Upper lobe of left lung (tissue), 6 donors: ENCODE data around the gene CNTNAP2. TPM values are rescaled to one million over a fixed set of nuclear protein-coding genes. Genes with fewer than 3 reads are reported as not detected.

ENCODE experiments used
- ATAC-seq, 2 donors: fragments of 200-7000 bp; cut with Tn5 transposase; one replicate each; pipeline ENCODE4 v1.9.1; 2022; ENCODE audit warnings: mild to moderate bottlenecking in 2 of 2, moderate library complexity in 2 of 2; ENCODE audit not compliant: low FRiP score in 2 of 2
- DNase-seq, 2 donors: peaks; one replicate each; pipeline ENCODE4 v3.0.0-alpha.2; 2019 to 2020
- H3K27ac ChIP-seq, 4 donors: fragments of 200-600 bp; sonication (generic); one replicate each; pipeline ENCODE4 v1.5.1; 2016 to 2019
- H3K27me3 ChIP-seq, 4 donors: fragments of 200-600 bp; sonication (generic); one replicate each; pipeline ENCODE4 v1.5.1; 2017 to 2019
- H3K36me3 ChIP-seq, 4 donors: fragments of 200-600 bp; sonication (generic); one replicate each; pipeline ENCODE4 v1.5.1; 2016 to 2019
- H3K4me1 ChIP-seq, 4 donors: fragments of 200-600 bp; sonication (generic); one replicate each; pipeline ENCODE4 v1.5.1; 2018 to 2019
- H3K4me3 ChIP-seq, 4 donors: fragments of 200-600 bp; sonication (generic); one replicate each; pipeline ENCODE4 v1.5.1; 2017 to 2019; ENCODE audit warnings: mild to moderate bottlenecking in 2 of 4, moderate library complexity in 1 of 4
- H3K9me3 ChIP-seq, 4 donors: fragments of 200-600 bp; sonication (generic); one replicate each; pipeline ENCODE4 v1.5.1; 2018 to 2019
- EP300 ChIP-seq, 4 donors: sonication (generic); formaldehyde crosslinking; IDR thresholded peaks; one replicate each; pipeline ENCODE4 v1.5.1; 2017; ENCODE audit warnings: antibody characterized with exemption in 4 of 4, control low read depth in 2 of 4
- POLR2A ChIP-seq, 4 donors: fragments of 450-650 bp; IDR thresholded peaks; one replicate each; pipeline ENCODE4 v1.5.1; 2016 to 2017; ENCODE audit warnings: antibody characterized with exemption in 4 of 4, mild to moderate bottlenecking in 2 of 4
- POLR2AphosphoS5 ChIP-seq, 2 donors: sonication (generic); formaldehyde crosslinking; IDR thresholded peaks; one replicate each; pipeline ENCODE4 v1.5.1; 2017; ENCODE audit warnings: antibody characterized with exemption in 2 of 2
- WGBS, 2 donors: methylation state at CpG; one replicate each; pipeline ENCODE4 v1.1.5; 2017 to 2018; 5-methylcytosine and 5-hydroxymethylcytosine counted together
- total RNA-seq, 6 donors: library from RNA; depleted of rRNA in 4 of 6; stranded (reverse); fragments of >200 nt in 4 of 6; gene quantifications; one replicate each; pipeline versions ENCODE4 v1.1.0 to v1.2.1, GENCODE V29; 2016 to 2021
- TF ChIP-seq, protein P1 (sequence below), 6 experiments: fragments of 450-650 bp in 4 of 6; fragments of 200-600 bp in 2 of 6; sonication (generic) in 2 of 6; IDR thresholded peaks; one replicate each; pipeline ENCODE4 v1.5.1; 2016 to 2019; ENCODE audit warnings: antibody characterized with exemption in 6 of 6
- donor health status: DM: no; HTN: no; CAD: no; lungs with moderate emphysema.
- donor health status: DM: no; HTN: yes; CAD: no; lungs with severe emphysema.

CNTNAP2 gene
- total RNA-seq, 6 donors from 2014 or later = 0.06 to 1.0 (median 0.37) TPM

DNA sequence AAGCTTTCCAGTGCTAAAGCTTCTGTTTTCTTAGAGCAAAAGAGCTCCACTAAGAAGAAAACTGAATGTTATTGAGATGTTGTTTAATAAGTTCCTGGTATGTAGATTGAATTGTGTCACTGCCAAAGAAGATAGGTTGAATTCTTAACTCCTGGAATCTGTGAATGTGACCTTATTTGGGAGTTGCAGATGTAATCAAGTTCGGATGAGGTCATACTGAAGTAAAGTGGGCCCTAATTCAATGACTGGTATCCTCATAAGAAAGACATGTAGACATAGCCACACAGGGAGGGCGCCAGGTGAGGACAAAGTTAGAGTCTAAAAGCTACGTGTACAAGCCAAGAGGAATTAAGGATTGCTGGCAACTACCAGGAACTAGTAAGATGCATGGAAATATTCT, 1741.8 kb downstream of the CNTNAP2 start:
- no peak for ATAC-seq
- Histone ChIP-seq H3K27ac (no peak overlapping the region), H3K4me3 (no peak overlapping the region), H3K27me3 (no peaks in the 10 kb centered on the region), H3K4me1 (no peaks in the 10 kb centered on the region), H3K9me3 (no peaks in the 10 kb centered on the region), H3K36me3 (no peaks in the 10 kb centered on the region)
- TF ChIP-seq POLR2AphosphoS5 (IDR thresholded peaks at IDR 0.05) = no peak
- WGBS, 2 donors = 71 to 82% methylated on average over 3 of the region's 3 CpGs
- DNase-seq = no peak

DNA sequence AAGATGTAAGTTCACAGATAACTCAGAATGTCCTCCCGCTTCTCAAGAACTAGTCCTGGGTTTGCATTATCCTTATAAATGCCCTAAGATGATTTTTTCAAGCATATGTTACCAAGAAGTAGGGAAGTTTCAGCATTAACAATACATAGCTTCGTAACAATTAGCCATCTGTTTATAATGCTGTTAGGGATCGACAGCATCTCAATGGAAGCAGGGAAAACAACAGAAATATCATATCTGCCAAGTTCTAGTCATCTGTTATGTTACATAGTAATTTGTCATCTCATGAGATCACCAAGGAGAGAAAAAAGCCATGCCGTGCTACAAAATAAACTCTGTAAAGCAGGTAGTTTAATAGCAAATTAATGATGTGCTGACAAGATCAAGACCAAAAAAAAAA, 1742.4 kb downstream of the CNTNAP2 start:
- Histone ChIP-seq H3K4me3 (no peak overlapping the region), H3K27me3 (no peaks in the 10 kb centered on the region), H3K4me1 (no peaks in the 10 kb centered on the region), H3K27ac (no peak overlapping the region), H3K36me3 (no peaks in the 10 kb centered on the region), H3K9me3 (no peaks in the 10 kb centered on the region)
- TF ChIP-seq, protein P1, sequence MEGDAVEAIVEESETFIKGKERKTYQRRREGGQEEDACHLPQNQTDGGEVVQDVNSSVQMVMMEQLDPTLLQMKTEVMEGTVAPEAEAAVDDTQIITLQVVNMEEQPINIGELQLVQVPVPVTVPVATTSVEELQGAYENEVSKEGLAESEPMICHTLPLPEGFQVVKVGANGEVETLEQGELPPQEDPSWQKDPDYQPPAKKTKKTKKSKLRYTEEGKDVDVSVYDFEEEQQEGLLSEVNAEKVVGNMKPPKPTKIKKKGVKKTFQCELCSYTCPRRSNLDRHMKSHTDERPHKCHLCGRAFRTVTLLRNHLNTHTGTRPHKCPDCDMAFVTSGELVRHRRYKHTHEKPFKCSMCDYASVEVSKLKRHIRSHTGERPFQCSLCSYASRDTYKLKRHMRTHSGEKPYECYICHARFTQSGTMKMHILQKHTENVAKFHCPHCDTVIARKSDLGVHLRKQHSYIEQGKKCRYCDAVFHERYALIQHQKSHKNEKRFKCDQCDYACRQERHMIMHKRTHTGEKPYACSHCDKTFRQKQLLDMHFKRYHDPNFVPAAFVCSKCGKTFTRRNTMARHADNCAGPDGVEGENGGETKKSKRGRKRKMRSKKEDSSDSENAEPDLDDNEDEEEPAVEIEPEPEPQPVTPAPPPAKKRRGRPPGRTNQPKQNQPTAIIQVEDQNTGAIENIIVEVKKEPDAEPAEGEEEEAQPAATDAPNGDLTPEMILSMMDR (IDR thresholded peaks at IDR 0.05) = no peak
- TF ChIP-seq POLR2A (IDR thresholded peaks at IDR 0.05) = no peak
- no peak for TF ChIP-seq EP300 (IDR thresholded peaks at IDR 0.05)
- no peak for TF ChIP-seq POLR2AphosphoS5 (IDR thresholded peaks at IDR 0.05)
- WGBS, 2 donors = 75 to 77% methylated on average over 4 of the region's 4 CpGs
- ATAC-seq (no peak), DNase-seq (no peak)

DNA sequence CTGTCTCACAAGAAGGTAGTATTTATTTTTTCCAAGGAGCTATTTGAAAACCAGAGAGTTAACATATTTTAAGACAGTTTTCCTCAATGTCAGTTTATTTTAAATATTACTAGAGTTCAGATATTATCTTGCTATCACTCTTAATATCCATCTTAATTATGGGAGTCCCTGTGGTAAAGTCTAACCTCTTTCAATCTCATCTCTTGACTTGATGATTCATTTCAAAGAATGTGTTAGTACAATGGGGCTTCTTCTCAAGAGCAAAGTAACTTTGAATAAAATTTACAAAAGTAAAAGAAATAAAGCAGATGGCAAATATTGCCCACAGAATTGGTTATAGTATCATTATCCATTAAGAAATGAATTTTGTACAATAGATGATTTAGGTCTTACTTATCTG, 1742.9 kb downstream of the CNTNAP2 start:
- DNase-seq (no peak), ATAC-seq (no peak)
- H3K4me3 ChIP-seq = no peak overlapping the region
- no peaks in the 10 kb centered on the region for H3K27me3 ChIP-seq
- H3K36me3 ChIP-seq = no peaks in the 10 kb centered on the region
- H3K9me3 ChIP-seq = no peaks in the 10 kb centered on the region
- H3K27ac ChIP-seq = no peak overlapping the region
- H3K4me1 ChIP-seq = no peaks in the 10 kb centered on the region
- TF ChIP-seq, protein P1 (IDR thresholded peaks at IDR 0.05) = no peak
- no peak for TF ChIP-seq POLR2A (IDR thresholded peaks at IDR 0.05)
- TF ChIP-seq EP300 (IDR thresholded peaks at IDR 0.05) = no peak
- TF ChIP-seq POLR2AphosphoS5 (IDR thresholded peaks at IDR 0.05) = no peak

DNA sequence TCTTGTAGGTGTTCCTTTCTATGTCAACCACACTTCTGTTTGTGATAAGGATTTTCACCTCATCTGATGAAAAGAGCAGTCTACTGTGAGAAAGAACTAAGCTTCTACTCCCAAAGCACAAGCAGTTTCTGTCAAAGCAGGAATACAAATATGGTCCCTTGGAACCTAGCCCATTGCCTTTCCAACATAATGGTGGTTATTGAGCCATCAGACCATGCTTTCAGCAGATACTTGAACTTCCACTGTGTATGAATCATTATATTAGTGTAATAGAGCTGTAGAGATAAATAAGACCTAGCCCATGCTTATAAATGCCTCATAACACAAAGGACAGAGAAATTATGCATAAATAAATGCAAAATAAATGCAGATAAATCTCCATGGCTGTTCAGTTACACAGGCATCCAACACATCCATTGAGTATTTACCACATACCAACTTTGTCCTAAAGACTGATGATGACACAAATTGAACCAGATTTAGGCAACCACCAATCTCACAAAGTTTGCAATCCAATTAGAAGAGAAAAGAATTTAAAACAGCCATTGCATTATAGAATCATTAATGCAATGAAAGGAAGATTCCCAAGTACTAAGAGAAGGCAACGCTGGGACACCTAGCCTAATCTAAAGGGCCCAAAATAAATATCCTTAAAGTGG, 1744.6 kb downstream of the CNTNAP2 start:
- no peak overlapping the region for H3K4me3 ChIP-seq
- DNase-seq (no peak), ATAC-seq (no peak)
- H3K4me1 ChIP-seq = no peaks in the 10 kb centered on the region
- no peaks in the 10 kb centered on the region for H3K36me3 ChIP-seq
- no peak overlapping the region for H3K27ac ChIP-seq
- no peaks in the 10 kb centered on the region for H3K9me3 ChIP-seq
- H3K27me3 ChIP-seq = no peaks in the 10 kb centered on the region
- TF ChIP-seq POLR2AphosphoS5 (IDR thresholded peaks at IDR 0.05) (no peak), EP300 (IDR thresholded peaks at IDR 0.05) (no peak), POLR2A (IDR thresholded peaks at IDR 0.05) (no peak)
- TF ChIP-seq, protein P1 (IDR thresholded peaks at IDR 0.05) = no peak
- WGBS, 2 donors = 88 to 91% methylated on average over 1 of the region's 1 CpG

DNA sequence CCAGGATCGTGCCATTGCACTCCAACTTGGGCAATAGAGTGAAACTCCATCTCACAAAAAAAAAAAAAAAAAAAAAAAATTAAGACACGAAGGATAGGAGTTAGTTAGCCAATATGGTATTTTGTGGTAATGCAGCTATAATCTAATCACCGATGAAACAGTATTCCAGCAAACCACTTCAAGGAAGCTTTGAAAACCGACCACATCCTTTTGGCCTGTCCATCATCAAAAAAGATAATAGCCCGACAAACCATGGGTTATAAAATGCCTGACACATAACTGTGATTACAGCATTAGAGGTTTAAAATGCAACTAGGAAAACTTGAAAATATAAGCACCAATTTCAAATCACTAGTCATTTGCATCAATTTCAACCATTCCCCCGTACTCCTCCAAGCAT, 1745.3 kb downstream of the CNTNAP2 start:
- 79 to 82% methylated on average over 6 of the region's 6 CpGs for WGBS, 2 donors
- no peak overlapping the region for H3K4me3 ChIP-seq
- H3K27ac ChIP-seq = no peak overlapping the region
- H3K36me3 ChIP-seq = no peaks in the 10 kb centered on the region
- DNase-seq (no peak), ATAC-seq (no peak)
- H3K4me1 ChIP-seq = no peaks in the 10 kb centered on the region
- no peaks in the 10 kb centered on the region for H3K27me3 ChIP-seq
- no peak for TF ChIP-seq POLR2AphosphoS5 (IDR thresholded peaks at IDR 0.05)
- no peak for TF ChIP-seq POLR2A (IDR thresholded peaks at IDR 0.05)
- TF ChIP-seq, protein P1 (IDR thresholded peaks at IDR 0.05) = no peak
- no peak for TF ChIP-seq EP300 (IDR thresholded peaks at IDR 0.05)
- H3K9me3 ChIP-seq = no peaks in the 10 kb centered on the region
